Stimulated activated CD4-positive, alpha-beta T cell treated with anti-CD3 and anti-CD28 coated beads, Interleukin-15, amount 100 ng/mL, for 48 hours (primary cell): ENCODE data around the gene GNG12.
"Not testable (repeated sequence)": the region's sequence is repeated elsewhere in the genome, so short reads cannot be mapped to it uniquely, and the experiment has no call there.

Experiments
- DNase-seq, 2 donors: peaks; one replicate each; pipeline ENCODE4 v3.0.0-alpha.2; 2020; ENCODE audit warnings: low read depth in 2 of 2

GNG12 gene

GRCh38 chr1:67733681-67734322 lies 99.5 kb downstream of the GNG12 start:
- DNase-seq, result no peak

GRCh38 chr1:67732750-67733151 lies 100.5 kb downstream of the GNG12 start:
- DNase-seq, result no peak

- no peak for DNase-seq
Measured at GRCh38 chr1:67731322-67731721, 101.9 kb downstream of the GNG12 start.

- not testable (repeated sequence) for DNase-seq
Measured at GRCh38 chr1:67730312-67730711, 103.0 kb downstream of the GNG12 start.

GRCh38 chr1:67729872-67730271 lies 103.4 kb downstream of the GNG12 start:
- no peak for DNase-seq

GRCh38 chr1:67726224-67726623 lies 107.0 kb downstream of the GNG12 start:
- no peak for DNase-seq

GRCh38 chr1:67724928-67725560 lies 108.2 kb downstream of the GNG12 start:
- no peak for DNase-seq

- DNase-seq, result no peak
Measured at GRCh38 chr1:67723620-67724019, 109.6 kb downstream of the GNG12 start.

GRCh38 chr1:67723126-67723525 lies 110.1 kb downstream of the GNG12 start:
- DNase-seq, result no peak

- no peak for DNase-seq
Measured at GRCh38 chr1:67722292-67722944, 110.8 kb downstream of the GNG12 start.

GRCh38 chr1:67721650-67722291 lies 111.5 kb downstream of the GNG12 start:
- no peak for DNase-seq

GRCh38 chr1:67721112-67721511 lies 112.2 kb downstream of the GNG12 start:
- no peak for DNase-seq

- DNase-seq, result no peak
Measured at GRCh38 chr1:67719329-67720196, 113.7 kb downstream of the GNG12 start.

GRCh38 chr1:67717876-67718275 lies 115.4 kb downstream of the GNG12 start:
- no peak for DNase-seq

GRCh38 chr1:67716800-67717199 lies 116.5 kb downstream of the GNG12 start:
- DNase-seq, result no peak

- DNase-seq, result no peak
Measured at GRCh38 chr1:67715819-67716218, 117.4 kb downstream of the GNG12 start.

- DNase-seq, result no peak
Measured at GRCh38 chr1:67713057-67713846, 120.0 kb downstream of the GNG12 start.

- no peak for DNase-seq
Measured at GRCh38 chr1:67711855-67712212, 121.4 kb downstream of the GNG12 start.

GRCh38 chr1:67711158-67711854 lies 122.0 kb downstream of the GNG12 start:
- no peak for DNase-seq

GRCh38 chr1:67710417-67710816 lies 122.8 kb downstream of the GNG12 start:
- no peak for DNase-seq
